ENCODE measurements around the gene ANKS6.
A peak's percentile ranks its signal among the peaks of the same experiment; 100 is the strongest.

The ANKS6 gene

DNA sequence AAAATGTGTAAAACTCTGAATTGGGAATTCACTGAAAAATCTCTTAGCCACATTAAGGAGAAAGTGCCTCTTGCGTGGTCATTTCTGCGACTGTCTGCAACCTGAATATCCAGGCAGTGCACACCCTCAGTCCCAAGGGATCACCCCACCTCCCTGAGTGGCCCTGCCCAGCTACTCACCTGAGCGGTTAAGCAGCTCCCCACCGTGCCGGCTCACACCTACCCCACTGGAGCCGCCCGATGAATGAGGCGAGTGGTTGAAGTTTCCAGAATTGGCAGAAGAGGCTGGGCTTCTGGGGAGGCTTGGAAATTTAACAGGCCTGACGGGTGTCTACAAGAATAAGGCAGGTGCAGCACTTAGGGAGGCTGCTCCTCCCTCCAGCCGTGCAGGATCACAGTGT lies 25.6 kb downstream of the ANKS6 start:
- DNase-seq: no peak

DNA sequence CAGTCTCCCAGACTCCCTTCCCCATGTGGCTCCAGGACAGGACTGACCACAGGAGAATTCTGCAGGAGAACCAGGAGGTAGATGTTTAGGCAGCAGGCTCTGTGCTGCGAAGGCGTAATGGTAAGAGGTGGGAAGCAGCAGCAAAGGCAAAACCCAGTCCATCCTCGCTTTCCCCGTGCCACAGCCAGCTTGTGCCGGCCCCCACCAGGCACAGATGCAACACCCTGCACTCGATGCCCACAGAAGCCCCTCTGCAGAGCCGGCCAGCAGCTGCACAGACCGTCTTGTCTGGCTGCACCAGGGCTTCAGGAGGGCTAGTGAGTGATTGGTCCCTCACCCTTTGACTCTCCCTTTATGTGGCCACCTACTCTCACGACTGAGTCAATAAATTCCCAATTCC lies 28.0 kb downstream of the ANKS6 start:
- no peak for DNase-seq

DNA sequence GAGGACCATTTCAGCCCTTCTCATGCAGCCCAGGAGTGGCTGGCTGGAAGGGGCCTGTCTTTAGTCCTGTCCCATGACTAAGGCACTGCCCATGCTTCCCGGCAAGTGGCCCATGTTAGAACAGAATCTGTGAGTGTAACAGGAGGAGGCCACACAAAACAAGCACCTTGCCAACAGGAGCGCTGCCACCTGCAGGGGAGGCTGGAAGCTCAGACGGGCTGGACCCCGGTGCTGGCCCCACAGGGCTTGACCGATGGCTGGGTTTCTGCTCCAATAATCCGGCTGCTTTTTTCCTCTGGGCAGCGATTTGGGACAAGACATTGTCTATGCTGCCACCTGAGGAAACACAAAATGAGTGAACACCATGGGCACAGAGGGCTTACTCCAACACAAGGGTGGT lies 28.4 kb downstream of the ANKS6 start:
- no peak for DNase-seq

DNA sequence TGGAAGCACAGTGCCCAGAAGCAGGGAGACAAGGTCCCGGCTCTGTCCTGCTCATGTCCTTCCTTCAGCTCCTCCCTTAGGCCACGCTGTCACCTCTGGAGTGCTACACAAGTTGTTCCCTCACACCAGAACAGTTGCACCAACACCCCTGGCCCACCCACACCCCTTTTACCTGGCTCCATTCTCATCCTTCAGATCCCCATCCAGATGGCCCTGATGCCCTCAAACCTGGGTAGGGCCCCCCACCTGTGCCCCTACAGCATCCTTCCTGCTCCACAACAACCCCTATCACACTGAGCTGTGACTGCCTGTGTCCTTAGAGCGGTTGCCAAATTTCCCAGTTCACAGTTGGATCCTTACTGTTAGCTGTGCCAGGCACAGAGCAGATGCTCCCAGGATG lies 29.2 kb downstream of the ANKS6 start:
- DNase-seq: no peak

DNA sequence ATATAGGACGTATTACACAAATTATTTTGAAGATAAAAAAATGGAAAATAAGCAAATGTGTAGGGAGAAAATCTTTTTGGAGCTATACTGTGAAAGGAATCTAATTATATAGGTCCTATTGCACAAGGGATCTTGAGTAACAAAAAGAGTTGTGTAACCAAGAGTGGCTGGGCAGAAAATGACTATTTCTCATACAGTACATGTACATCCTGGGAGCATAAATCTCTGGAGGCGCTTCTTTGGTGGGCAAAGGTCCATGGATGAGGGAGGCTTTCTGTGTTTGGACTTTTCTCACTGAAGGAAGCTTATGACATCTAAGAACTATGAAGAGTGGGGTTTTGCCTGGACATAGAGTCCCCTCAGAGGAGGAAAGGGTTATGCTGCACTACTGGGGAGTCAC lies 29.8 kb downstream of the ANKS6 start:
- no peak for DNase-seq

DNA sequence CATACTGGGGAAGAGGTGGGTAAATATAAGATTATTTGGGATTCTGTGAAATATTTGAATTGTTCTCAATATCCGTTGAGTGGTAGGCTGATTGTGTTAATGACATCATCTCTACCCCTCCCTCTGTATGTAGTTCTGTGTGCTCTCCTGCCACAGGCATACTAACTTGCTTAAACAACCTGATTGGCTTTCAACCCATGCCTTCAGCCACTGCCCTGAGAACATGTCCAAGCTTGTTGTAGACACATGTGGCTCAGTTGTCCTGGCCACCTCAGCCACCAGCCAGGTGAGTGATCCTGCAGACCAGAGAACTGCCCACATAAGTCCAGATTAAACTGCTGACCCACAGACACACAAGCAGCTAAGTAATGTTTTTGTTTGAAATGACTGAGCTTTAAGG lies 31.1 kb downstream of the ANKS6 start:
- DNase-seq: no peak

DNA sequence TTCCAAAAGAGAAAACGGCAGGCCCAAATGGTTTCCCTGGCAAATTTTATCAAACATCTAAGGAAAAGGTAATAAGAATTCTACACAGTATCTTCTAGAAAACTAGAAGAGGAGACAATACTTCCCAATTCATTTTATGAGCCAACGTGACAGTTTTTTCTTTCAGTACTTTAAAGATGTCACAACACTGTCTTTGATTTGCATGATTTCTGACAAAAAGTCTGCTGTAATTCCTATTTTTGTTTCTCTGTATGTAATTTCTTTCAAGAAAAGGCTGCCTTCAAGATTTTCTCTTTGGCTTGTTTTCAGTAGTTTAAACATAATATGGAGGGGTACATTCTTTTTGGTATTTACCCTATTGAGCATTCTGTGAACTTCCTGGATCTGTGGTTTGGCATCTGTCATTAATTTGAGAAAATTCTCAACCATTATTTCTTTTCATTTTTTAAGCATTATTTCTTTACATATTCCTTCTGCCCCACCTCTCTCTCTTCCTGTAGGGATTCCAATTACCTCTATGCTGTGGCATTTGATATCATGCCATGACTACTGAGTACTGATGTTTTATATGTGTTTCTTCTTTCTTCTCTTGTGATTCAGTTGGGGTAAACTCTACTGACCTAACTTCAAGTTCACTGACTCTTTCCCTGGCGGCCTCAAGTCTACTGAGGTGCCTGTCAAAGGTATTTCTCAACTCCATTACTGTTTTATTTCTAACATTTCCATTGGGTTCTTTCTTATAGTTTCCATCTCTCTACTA lies 32.2 kb downstream of the ANKS6 start:
- no peak for DNase-seq

DNA sequence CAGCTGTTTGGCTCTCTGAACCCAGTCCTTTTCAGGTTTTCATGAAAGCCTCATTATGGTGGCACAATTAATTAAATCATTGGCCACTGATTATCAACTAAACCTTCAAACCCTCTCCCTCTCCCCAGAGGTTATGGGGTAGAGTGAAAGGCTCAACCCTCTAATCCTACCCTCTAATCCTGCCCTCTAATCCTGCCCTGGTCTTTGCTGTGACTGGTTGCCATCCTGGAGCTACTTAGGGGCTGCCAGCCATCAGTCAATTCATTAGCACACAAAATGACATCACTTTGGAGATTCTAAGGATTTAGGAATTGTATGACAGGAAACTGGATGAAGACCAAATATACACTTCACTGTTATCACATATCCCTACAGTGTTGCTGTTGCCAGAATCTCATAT lies 36.1 kb downstream of the ANKS6 start:
- DNase-seq: no peak

DNA sequence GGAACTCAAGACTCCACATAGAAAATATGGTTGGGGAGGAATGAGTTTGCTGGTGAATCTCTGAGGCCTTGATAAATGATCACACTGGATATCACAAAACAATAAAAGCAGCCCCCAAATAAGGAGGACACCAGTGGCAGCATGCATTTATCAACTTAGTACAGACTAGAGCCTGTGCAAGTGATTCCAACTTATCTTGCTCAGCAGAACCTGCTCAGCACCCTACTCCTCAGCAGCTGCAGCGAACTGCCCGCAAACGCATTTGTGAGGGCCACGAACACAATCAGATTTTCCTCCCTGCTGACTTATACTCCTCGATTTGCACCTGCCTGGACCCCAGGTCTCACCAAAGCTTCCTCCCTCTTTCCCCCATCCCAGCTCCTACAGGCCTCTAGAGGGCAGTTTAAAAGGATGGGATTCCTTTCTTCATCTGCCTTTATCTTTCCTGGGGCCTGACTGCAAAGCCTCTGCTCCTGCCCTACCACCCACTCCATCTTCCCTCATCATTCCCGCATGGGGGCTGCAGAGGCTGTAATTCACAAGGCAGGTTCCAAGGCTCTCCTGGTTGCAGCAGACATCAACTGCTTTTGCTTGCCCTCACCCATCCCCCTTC lies 41.2 kb downstream of the ANKS6 start:
- no peak for DNase-seq

DNA sequence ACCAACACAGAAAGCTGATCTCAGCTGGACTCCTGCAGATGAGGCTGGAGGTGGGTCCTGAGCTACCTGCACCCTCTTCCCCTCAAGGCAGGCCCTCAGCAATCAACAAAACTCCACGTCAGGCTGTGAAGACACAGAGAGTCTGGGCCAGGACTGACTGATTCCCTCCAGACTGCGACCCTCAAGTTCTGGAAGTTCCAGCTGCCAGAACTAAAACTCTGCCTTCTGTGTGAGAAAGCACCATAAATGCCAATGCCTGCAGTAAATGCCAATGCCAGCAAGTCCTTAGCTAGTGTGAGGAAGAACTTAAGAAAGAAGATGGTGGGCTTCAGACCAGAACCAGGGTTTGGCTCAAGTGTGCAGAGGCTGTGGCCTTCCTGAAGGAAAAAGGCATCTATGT lies 45.1 kb downstream of the ANKS6 start:
- DNase-seq: no peak

DNA sequence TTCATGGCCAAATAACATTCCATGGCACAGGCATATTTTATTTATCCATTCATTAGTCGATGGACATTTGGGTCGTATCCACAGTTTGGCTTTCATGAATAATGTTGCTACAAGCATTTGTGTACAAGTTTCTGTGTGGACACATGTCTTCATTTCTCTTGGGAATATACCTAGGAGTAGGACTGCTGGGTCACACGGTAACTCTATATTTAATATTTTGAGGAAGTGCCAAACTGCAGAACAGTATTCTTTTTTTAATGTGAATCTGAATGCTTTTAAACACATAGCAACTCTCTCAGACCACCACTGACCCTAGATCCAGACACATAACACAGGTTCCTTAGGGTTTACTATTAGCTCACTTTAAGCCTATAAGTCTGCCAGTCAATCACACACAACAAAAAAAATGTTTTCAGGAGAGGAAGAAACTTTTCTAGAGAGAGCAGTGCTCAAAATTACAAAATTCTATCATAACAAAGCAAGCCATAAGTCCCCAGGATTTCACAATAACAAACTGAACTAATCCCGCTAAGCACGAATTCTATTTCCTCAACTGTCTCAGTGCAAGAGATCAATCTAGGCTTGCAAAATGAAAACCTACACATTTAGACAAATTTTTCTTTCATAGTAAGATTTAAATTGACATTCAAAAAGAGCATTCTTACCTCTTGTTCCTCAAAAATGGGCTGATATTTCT lies 45.8 kb downstream of the ANKS6 start:
- DNase-seq: no peak

DNA sequence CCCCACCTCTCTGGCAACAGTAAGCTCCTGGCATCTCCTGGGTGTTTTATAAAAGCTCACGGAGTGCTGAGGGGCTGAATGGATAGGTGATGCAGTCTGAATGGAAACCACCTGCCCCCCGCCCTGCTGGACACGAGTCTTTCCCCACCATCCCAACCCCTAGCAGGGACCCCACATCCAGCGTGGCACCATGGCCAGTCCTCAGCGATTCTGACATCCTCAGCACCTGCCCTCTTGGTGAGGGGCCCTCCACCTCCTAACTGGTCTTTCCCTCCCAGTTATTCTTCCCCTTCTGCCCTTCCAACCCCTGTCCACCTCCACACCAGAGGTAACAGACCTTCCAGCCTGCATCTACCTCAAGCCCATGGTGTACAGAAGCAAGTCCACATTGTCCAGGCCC lies 48.9 kb downstream of the ANKS6 start:
- no peak for DNase-seq

DNA sequence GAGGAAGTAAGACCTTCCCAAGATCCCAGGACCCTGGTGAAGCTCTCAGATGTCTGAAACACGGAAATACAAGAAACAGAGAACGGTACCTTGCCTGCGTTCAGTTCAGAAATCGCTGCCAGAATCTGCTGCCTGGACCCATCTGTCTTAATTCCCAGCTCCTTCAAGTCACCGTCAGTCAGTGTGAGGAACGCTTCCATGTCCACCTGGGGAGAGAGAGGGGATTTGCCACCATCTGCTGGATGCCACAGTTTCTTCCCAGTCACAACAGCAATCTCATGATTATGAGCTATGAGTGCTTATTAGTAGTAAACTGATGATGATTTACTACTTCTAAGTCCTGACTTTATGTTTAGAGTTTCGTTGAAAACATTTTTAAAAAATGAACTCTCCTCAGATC lies 50.9 kb downstream of the ANKS6 start:
- no peak for DNase-seq

DNA sequence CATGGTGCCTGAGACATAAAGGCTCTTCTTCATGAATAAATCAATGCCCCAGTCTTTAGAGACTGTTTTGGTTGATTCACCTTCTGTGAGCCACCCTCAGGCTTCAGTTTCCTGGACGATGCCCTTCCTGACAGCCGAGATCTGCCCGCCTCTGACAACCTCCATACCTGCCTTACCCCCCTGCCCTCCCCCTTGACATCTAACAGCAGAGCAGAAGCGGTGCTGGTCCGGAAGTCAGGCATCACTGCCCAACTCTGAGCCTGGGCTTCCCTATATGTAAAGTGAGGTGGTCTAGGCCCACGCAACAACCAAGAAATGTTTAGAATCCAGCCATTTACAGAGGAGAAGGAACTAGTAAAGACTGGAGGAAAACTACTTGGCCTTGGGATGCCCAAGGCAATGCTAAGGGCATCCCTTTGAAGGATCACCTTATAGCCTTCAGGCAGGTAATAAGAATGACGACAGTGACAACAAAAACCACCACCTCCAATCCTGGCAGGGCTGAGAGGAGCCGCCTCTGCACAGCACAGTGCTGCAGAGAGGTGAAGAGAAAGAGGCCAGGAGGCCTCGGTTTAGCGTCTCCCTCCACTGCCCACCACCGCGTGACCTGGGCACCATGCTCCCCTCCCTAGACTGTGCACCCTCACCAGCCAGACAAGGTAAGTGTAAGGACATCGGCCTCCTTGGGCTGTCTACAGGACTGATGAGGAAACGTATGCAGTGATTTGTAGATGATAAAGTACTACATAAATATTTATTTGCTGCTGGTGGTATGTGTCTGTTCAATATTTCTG lies 52.3 kb downstream of the ANKS6 start:
- DNase-seq: no peak

DNA sequence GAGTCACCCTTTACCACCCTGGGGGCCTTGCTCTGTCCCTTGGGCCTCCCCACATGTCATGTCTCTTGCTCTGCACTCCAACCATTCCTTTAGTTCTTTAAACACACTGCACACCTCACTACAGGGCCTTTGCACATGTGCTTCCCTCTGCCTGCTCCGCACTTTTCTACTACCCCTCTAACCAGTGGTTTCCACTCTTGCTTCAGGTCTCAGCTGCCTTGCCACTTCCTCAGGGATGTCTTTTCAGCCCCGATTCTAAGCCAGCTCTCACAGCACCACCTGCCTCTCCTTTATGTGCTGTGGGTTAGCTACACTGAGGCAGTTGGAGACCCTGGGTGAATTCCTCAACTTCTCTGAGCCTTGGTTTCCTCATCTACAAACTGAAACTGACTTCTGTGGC lies 53.0 kb downstream of the ANKS6 start:
- no peak for DNase-seq

DNA sequence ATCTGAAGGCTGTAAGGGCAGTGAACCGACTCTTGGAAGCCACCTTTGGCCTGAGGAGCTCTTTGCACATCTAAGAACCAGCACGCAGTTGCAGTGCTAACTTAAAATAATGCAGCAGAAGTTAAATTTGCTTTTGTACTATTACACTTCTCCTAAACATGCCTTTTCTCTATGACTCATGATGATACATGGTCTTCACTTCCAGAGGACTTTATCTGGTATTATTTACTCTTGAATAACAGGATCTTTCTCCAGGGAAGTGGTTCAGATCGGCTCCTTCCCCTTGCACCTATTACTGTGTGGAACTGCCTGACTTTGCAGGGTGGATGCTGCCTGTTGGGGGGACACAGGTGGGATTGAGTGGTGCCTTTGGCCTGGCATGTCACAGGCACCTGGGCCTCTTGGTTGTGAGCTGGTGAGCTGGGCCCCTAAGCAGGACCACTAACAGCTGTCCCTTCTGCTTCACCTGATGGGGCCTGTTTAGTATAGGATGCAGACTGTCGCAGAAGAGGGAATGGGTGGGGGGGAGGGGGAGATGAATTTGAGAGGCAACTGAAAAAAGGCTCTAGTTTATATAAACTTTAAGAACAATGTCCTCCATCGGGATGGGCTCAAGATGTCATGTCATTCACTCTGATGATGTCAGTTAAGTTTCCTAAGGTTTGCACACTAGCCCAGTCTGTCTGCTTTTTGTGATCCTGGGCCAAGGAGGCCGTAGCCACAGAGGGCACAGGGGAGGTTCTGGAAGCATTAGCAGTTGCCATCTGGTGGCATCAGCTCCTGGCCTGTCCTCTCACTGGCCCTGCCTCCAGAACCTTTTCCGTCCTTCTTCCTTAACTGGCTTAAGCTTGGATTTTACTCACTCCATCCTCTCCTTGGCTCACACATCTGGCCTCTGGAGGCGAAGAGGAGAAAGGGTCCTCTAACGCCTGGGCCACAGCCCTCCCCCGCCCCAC lies 53.8 kb downstream of the ANKS6 start:
- DNase-seq: peak in 1 of 2 experiments; percentile 8

DNA sequence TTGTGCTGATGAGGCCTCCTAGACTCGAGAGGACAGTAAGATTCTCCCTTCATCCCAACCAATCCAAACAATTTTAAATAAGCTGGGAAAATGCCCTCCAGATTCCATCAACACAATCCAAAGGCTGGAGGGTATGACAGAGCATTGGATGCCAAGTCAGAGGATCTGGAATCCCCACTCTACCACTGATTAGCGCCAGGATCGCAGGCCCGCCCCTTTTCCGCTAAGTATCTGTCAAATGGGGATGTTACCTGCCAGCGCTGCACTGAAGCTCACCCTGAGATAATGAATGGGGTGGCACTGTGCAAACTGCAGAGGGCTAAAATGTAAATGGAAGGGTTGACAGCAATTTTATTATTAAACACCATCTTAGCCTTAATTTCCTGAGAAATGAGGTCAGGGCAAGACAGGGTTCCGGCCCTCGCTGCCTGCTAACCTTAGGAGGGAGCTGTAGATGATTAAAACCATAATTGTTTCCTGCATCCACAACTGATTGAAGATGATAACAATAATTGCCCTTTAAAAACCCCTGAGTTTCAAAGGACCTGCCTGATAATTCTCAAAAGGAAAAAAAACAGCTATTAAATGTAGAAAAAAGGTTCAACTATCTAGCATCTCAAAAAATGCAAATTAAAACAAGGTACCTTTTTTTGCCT lies 56.0 kb downstream of the ANKS6 start:
- no peak for DNase-seq

DNA sequence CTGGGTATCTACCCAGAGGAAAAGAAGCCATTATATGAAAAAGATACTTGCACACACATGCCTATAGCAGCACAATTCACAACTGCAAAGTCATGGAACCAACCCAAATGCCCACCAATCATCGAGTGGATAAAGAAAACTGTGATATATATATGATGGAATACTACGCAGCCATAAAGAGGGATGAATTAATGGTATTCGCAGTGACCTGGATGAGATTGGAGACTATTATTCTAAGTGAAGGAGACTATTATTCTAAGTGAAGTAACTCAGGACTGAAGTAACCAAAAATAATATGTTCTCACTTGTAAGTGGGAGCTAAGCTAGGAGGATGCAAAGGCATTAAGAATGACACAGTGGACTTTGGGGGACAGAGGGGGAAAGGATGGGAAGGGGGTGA lies 57.6 kb downstream of the ANKS6 start:
- DNase-seq: no peak

DNA sequence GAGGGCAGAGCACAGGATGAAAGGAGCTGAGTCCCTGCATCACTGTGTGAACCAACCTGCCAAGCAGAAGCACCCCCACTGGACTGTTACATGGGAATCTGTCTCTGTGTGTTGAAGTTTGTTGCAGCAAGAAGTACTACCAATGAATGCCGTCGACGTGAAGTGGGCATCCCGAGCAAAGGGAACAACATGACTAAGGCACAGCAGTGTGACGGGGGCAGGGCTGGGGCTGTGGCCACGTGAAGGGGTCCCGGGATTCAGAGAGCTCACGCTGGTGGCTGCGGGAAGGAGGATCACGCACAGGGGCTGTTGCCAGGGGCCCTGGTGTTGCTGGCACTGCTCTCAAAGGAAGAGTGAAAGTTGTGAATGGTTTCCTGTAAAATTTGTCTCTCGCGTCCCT lies 60.1 kb downstream of the ANKS6 start:
- DNase-seq: no peak

DNA sequence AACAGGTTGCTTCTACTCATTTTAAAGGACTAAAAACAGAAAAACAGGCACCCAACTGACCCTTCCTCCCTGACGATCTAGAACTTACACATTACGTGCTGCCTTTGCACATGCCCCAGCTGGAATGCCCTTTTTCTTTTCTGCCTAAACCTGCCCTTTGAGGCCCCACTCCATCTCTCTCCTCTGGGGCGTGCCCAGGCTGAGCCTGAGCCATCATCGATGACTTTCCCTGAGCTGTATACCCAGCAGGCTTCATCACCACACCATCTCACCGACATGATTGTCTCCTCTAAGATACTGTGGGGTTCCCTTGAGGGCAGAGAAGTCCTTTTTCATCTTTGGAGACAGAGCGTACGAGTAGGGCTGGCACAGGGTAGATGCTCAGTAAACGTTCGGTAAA lies 63.6 kb downstream of the ANKS6 start:
- no peak for DNase-seq

DNA sequence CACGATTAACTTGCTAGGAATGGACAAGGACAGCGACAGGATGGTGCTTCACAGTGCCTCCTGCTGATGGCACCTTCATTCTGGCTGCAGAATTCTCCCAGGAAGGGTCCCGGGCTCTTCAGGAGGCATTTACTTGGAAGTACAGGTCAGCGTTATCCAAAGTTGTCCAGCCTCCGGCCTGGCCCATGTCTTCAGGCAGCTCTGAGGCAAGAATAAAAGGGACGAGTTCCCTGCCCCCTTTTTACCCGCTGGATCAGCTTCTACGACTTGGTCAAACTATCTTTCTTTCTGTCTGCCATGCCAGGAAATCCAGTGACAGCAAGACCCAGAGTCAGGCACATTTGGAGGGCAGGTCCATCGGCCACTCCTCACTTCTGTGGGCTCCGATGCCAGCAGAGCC lies 64.3 kb downstream of the ANKS6 start:
- DNase-seq: no peak

DNA sequence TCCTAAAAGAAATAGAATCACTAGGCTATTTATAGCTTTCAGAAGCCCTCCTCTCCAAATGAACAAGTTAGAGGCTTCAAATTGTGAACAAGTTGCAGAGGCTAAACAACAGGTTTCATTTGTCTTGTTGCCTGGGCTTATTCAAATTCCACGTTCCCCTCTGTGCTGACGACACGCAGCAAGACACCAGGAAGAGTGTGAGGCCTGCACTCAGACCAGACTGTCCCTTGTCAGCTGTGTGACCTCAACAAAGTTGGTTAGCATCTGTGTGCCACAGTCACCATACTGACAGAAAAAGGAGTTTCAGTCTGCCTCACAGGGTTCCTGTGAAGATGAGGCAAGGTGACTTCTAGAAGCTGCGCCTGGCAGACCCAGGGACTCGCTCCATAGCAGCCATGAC lies 65.5 kb downstream of the ANKS6 start:
- DNase-seq: no peak

Data from SW 1271 (cell line).